HG02610 (cell line): ENCODE data around the gene C4BPA.

Source experiments
- ATAC-seq: cut with Tn5 transposase; IDR thresholded peaks from one replicate; pipeline ENCODE4 v1.9.1; 2021; ENCODE audit warnings: mild to moderate bottlenecking, moderate library complexity; ENCODE audit not compliant: unreplicated experiment

Gene C4BPA

DNA sequence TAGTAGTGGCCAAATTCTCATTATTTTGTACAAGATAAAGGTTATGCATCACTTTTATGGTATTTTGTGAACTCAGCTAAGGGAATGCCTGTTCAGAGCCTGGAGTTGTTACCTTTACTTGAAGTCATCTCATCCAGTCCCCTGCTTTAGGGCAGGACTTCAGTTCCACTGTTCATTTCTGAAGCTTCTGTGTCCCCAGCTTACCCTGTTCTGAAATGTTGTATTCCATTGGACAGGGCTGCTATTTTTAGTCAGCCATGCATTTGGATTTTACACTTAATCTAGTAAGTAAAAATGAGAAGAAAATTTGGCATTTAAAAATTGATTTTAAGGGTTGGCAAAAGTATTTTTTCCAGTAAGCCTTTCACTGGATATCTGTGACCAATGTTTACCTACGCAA, 27.0 kb upstream of the C4BPA start:
- no peak for ATAC-seq

DNA sequence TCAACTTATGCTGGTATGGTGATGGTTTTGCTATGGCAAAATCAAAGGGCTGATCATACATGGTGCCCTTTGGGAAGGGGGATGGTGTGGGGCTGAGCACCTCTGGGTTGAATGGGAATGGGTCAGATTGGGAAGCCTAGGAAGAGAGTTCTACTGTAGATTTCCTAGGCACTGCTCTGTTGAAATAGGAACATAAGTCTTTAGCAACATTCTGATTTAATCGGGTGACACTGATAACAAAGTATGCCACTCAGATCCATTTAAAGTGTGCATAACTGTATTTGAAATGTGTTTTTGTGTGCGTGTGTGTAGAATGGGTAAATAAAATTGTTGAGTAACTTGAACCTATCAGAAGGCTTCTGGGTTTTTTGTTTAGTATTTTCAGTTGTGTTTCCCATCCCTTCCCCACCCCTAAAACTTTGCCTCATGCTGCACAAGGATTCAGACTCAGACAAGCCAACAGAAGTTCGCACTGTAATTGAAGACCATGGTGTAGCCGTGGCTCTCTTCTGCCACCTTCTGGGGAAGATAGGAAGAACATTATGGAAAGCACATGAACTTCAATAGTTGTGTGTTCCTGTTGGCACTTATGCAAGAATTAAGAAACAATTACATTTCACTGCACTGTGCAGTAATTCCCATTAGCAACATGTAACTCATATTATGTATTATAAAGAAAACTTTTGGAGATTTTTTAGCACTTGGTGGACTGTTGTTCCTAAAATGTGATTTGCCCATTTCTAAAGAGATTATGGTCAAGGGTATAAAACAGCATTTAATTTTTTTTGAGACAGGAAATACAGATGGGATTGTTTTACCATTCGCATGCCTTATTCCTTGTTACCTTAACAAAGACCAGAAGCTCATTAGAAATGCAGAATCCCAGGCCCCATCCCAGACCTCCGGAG, 26.3 kb upstream of the C4BPA start:
- no peak for ATAC-seq

GRCh38 chr1:207078578-207079132, 25.4 kb upstream of the C4BPA start:
- no peak for ATAC-seq

- no peak for ATAC-seq
These were observed 24.3 kb upstream of the C4BPA start for GRCh38 chr1:207079706-207080241.

- ATAC-seq: no peak
These were observed 22.9 kb upstream of the C4BPA start for GRCh38 chr1:207081088-207081487.

DNA sequence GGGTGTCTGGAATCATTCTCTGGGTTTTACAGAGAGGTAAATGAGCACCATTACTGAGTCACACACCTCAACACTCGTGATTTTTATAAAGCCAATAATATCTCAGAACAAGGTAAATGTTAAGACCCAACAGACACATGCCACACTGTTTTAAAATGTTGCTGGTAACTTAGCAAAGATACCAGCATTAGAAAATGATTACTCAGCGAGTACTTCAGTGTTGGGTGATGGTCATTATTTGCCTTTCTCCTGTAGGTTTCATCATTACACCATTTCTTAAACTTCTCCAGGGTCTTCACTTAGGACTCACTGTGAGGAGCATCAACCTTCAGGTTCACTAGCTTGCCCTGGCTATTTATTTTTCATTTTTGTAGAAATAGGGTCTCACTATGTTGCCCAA, 22.2 kb upstream of the C4BPA start:
- no peak for ATAC-seq

DNA sequence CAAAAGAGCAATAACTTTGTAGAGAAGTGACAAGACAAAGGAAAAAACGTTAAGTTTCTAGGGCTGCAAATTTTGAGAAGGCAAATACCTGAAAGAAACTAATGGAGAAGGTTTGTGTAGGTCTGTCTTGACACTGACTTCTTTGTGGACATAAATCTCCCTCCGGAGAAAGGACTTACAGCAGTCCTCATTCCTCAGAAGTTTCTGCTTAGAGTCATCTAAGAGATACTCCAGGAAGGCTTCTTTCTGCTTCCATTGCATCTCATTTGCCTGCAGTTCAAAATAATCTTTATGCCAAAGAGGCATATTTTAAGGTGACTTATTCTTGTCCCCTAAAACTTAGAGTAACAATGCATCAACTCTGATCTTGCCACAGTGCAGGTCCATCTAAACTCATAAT, 19.8 kb upstream of the C4BPA start:
- ATAC-seq: no peak

DNA sequence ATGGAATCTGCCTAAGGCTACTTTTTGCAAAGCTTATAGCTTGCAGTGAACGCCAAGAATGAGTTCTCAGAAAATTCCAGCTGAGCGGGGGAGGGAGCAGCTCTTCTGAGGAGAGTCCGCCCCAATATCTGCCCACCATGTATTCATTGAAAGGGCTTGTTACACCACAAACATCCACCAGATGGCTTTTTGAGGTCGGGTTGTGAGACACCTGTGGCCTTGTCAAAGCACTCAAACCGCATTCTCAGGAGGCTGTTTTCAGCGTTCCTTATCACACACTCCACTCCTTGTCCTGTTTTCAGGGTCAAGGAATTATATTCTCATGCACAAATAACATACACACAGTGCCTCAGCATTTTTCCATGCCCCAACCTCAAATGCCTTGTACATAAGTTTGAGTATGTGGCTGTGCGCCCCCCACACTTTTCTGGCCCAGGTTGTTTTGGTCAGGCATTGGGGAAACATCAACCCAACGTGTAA, 19.3 kb upstream of the C4BPA start:
- ATAC-seq: peak; percentile 63

GRCh38 chr1:207085887-207086286, 18.1 kb upstream of the C4BPA start:
- ATAC-seq: no peak

GRCh38 chr1:207088161-207088560, 15.9 kb upstream of the C4BPA start:
- no peak for ATAC-seq

- ATAC-seq: no peak
These were observed 15.1 kb upstream of the C4BPA start, which contains the start of gene C4BPB for GRCh38 chr1:207088701-207089626. C4BPB (plus strand) TSS chr1:207088860; CDS start chr1:207089532, 672 bp downstream.

DNA sequence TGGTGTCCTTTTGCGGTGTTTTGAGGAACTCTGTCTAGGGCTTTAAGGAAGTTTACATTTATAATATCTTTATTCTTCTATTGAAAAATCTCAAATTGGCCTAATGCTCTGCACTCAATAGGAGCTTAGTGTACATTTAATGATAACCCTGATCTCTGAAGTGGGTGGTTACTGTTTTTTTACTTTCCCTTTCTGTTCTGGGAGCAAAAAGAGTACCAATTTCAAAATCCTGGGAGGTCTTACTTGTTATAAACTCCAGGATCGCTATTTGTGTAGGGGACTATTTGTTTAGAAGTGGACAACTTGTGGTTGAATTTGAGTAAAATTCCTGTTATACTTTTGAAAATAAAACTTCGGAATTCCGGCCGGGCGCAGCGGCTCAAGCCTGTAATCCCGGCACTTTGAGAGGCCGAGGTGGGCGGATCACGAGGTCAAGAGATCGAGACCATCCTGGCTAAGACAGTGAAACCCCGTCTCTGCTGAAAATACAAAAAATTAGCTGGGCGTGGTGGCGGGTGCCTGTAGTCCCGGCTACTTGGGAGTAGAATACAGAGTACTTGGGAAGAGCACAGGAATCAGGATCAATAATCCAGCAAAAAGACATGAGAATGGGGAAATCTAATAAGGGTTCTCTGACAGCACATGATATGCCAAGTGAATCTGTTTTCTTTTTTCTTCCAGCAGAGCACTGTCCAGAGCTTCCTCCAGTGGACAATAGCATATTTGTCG, 14.2 kb upstream of the C4BPA start:
- ATAC-seq: no peak

GRCh38 chr1:207091200-207091908, 12.7 kb upstream of the C4BPA start:
- no peak for ATAC-seq

DNA sequence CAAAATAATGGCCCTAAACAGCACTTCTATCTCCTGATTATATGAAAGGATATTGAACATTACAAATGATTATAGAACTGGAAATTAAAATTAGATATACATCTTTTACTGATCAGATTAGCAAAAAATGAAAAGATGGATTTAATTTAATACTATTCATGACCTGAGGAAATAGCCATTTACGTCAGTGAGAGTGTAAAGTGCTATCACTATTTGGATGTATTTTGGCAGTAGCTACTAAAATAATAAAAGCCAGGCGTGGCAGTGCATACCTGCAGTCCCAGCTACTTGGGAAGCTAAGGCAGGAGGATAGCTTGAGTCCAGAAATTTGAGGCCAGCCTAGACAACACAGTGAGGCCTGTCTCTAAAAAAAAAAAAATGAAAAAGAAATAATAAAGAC, 10.1 kb upstream of the C4BPA start:
- no peak for ATAC-seq

DNA sequence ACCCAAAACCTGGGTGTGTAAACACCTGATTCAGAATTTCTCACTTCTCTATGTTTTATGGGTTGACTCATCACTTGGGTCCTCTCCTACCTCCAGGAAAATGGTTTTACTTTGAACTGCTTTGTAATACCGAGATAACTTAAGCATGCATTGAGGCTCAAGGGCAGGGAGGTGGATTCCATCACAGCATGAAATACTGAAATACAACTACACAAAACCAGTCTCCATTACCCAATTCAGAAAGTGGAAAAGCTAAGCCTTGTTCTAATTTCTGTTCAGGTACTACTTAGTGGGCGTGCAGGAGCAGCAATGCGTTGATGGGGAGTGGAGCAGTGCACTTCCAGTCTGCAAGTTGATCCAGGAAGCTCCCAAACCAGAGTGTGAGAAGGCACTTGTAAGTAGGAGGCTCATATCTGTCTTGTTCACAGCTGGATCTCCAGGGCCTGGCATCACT, 6.1 kb upstream of the C4BPA start:
- peak; percentile 94 for ATAC-seq

DNA sequence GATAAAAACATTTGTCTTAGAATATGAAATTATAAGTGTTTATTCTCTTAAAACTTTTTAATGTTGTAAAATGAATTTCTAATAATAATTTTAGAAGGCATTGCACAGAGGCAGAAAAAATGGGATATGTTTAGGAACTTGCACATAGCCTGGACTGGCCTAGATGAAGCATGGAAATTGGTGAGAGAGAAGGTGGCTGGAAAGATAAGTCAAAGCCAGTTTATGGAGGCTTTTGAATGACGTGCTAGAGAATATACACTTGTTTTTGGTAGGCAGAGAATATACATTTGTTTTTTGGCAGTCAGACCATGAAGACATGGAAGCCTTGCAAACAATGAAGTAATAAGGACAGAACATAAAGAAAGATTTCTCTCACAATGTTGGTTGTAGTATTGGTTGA, 2.3 kb upstream of the C4BPA start:
- no peak for ATAC-seq

GRCh38 chr1:207102146-207102545, 1.9 kb upstream of the C4BPA start:
- no peak for ATAC-seq

GRCh38 chr1:207102659-207103058, 1.4 kb upstream of the C4BPA start:
- ATAC-seq: no peak

DNA sequence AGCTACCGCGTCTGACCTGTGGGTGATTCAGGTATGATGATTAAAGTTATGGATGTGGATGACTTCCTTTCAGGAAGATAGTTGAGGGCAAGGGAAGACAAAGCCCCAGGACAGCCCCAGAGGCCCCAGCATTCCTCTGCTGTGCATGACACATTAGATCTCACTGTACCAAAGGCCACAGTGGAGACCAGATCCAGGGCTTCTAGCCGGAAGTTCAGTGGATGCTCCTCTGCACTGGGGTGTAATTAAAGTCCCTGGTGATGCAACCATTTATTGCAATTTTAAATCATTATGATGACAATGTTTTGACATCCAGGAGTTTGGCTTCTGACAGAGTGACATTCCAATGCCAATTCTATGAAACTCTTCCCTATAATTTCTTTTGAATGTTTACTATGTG, 5.0 kb downstream of the C4BPA start:
- no peak for ATAC-seq
